CD4-positive, alpha-beta T cell treated with Interleukin-6 for 4 hours (primary cell): ENCODE results near the gene NRF1.

Experiments
- DNase-seq: peaks from one replicate; pipeline ENCODE4 v3.0.0-alpha.2; 2020; ENCODE audit warnings: mixed read lengths

The NRF1 gene

DNA sequence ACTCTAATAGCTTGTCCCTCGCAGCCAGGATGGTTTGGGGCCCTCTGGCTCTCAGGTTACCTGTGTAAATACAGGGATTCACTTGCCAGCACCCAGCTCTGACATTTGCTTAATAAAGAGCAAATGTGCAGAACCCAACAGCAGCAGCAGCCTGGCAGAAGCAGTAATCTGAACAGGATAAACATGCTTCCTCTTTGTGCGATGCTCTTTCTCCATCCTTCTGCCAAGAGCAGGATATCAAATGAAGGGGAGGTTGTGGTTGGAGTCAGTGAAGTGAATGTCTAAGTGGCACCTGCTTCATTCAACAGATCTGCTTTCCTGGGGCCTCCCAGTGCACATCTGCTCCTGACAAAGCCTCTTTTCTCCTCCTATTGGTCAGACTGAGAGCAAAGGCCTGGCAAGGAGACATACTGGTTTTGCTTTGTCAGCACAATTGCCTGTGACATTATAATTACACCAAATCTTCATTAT, 130.3 kb downstream of the NRF1 start:
- DNase-seq, result no peak

DNA sequence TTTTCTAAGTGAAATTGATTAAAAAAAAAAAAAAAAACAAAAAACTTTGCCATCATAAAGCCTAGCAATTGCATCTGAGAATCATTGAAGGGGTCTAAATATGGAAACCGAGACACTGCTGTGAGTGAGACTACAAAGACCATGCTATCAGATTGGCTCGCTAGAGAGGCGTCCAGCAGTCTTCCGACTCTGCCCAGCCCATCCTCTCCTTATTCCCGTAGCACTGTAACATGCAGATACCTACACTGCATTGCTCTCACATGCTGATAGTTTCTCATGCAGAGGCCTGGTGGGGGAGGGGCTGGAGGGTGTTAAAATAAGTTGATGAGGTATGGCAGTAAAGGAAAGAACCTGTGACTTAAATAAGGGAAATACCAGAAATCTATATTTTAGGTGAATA, 130.7 kb downstream of the NRF1 start:
- no peak for DNase-seq

DNA sequence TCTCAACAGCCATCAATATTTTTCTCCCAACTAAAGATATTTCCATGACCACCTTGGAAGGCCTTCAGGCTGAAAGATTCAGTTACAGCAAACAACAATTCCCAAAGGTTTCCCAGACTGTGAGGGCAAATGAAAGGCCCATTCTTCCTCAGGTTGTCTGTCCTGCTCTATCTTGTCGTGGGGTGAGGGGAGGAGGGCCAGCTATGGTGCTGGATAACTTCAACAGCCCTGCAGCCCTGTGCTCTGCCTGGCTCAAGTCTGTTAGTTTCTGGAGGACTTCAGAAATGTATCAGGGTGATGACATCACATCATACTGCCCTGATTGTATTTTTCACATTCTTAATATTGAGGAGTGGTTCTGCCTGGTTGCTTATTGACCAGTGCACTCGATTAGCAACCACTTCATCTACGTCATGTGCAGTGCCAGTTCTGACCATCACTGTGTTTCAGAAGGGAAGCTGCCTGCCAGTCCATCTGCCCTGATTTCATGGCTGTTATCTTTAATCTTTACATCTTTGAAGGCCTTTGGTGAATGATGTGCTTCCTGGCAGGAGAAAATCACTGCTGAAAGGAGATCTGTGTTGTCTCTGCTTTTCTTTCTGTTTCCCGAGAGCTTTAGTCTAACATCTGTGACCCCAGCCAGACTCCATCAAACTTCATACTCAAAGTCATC, 135.5 kb downstream of the NRF1 start:
- no peak for DNase-seq

GRCh38 chr7:129748356-129749109, 137.0 kb downstream of the NRF1 start:
- no peak for DNase-seq

DNA sequence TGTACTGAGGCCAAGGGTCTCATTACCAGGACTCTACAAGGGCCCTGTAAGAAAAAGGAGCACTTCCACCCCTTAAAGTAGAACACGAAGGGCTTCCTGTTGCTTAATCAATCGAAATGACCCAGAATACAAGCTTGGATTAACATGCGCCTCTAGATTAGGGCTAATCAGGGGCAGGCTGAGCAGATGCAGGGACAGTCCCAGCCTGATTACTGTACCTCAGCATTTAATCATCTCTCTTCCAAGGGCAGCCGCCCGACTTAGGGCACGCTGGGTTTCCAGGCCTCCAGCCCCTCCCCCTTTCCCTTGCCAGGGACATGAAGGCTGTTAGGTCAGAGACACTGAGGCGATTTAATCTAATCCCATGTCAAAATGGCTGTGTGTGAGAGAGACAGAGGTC, 138.6 kb downstream of the NRF1 start:
- DNase-seq, result no peak

GRCh38 chr7:129750501-129750900, 139.0 kb downstream of the NRF1 start:
- no peak for DNase-seq

DNA sequence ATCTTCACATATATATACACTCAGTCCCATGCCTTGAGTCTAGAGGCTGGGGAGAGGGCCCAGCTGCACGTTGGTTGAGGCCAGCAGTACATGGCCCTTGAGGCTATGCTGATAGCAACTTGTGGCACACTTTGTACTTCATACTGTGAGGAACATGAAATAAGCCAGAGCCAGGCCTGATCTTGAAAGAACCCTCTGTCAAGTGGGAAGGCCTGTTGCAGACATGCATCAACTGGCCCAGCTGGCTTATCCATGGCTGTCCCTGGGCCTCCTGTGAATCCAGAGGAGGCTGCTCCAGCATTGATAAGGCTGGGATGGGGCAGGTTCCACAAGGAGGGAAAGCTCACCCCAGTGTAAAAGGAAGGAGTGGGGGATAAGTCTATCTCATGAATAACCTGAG, 140.4 kb downstream of the NRF1 start:
- no peak for DNase-seq

DNA sequence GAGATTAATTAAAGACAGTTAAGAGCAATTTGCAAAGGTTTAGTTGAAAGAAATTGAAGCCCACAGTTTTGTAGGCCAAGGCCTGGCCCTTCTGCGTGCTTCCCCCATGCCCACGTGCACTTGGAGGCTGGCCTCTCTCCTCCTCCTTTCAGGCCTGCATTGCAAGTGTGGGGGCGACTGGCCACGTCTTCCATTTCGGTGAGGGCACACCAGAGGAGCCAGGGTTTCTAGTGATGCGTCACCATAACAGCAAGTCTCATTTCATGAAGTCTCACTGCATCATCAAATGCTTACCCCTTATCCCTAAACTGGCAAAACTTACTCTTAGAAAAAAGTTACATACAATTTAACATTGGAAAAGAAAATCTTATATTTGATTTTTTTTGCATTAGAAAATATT, 141.2 kb downstream of the NRF1 start:
- DNase-seq, result no peak

- no peak for DNase-seq
Observed at GRCh38 chr7:129754406-129754805, 142.9 kb downstream of the NRF1 start.

DNA sequence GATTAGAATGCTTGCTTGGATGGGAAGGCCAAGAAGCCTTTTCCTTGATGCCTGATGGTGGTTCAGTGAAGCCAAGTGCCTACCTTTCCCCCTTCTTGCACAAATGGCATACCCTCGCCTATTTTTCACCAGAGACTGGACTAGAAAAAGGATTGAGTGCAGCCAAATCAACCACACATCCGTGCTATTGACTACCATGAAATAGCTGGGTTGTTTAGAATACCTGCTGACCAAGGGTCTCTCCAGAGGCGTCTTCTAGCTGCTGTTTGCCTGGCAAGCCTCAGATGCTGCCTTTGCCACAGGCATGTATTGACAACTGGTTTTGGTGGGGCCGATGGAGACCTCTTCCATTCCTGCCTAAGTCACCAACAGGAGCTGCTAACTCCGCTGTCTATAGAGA, 146.5 kb downstream of the NRF1 start:
- no peak for DNase-seq

DNA sequence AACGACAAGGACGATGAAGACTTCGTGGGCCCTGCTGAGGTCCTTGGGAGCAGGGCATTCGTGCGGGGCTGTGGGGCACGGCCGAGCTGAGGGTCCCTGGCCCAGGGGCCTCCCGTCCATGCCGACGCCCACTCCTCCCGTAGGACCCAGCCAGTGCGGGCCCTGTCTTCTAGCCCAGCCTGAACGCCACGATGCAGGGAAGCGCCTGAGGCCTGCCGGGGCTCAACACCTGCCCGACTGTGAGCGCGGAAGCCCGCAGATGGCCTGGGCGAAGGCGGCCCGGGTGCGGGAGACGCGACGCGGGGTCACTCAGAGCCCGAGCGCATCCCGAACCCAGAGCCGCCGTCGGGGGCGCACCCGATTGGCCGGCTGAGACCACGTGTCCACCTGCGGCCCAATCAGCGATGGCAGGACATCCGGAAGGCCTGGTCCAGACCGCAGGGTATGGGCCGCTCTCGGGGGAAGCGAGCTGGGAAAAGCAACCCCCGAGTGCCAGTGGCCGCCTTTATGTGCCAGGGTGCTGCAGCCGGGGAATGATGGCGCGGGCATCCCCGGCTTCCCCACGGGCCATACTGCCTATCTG, 151.0 kb downstream of the NRF1 start:
- DNase-seq, result no peak

DNA sequence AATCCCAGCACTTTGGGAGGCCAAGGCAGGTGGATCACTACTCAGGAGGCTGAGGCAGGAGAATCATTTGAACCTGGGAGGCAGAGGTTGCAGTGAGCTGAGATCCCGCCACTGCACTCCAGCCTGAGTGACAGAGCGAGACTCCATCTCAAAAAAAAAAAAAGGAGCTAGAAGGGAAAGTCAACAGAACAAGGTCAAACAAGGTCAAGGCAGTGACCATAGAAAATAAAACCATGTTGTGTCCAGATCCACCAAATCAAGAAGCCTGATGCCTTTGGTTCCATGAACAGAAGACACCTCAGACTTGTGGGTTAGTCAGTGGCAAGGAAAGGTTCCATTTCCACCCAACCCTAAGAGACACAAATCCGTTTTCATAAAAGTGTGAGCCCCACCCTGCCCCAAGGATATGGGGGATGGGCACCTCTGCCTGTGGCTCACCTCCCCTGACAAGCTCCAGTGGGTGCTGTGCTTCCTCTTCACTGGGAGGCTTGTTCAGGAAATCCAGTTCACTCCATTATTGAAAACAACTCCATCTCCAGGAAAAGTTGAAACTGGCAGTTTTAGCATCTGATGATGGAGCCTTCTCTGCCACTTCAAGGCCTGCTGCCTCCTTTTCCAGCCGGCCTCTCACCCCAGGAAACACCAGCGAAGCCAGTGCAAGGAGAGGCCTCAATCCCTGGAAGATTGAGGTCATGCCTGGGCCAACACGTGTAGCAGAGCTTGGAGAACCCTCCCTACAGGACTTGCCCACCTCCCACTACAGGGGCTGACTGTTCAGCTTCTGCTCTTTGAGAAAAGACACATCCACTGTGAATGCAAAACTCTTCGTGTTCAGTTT, 152.9 kb downstream of the NRF1 start:
- no peak for DNase-seq

GRCh38 chr7:129765352-129765751, 153.8 kb downstream of the NRF1 start:
- DNase-seq, result no peak

GRCh38 chr7:129767120-129768015, 155.8 kb downstream of the NRF1 start:
- DNase-seq, result no peak

GRCh38 chr7:129768614-129769399, 157.3 kb downstream of the NRF1 start:
- DNase-seq, result no peak

DNA sequence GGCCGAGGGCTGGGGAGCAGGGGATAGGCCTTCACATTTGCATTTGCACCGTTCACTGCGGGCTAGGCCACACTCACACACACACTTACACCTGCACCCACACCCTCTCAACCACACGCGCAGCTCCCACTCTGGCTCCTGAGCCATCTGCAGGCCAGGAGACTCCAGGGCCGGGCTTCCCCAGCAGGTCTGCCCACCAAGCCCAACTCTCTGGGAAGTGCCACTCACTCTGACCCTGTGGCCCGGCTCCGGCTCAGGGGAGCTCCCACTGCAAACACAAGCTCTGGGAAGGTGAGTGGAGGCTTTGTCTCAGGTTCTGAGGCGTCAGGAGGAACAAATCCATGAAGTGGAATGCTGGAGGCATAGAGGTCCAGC, 157.9 kb downstream of the NRF1 start:
- DNase-seq, result no peak

GRCh38 chr7:129769866-129770808, 158.6 kb downstream of the NRF1 start:
- no peak for DNase-seq

- no peak for DNase-seq
Observed at GRCh38 chr7:129771201-129771927, 159.8 kb downstream of the NRF1 start.

GRCh38 chr7:129771928-129772479, 160.5 kb downstream of the NRF1 start:
- no peak for DNase-seq
